GM12864 (cell line): ENCODE data around the gene COPS3.
A peak's percentile ranks its signal among the peaks of the same experiment; 100 is the strongest.

ENCODE experiments used
- DNase-seq: peaks from one replicate; pipeline ENCODE4 v3.0.0-alpha.2; 2011; ENCODE audit warnings: low read depth
- H3K4me3 ChIP-seq: 2 replicates; pipeline ENCODE4 v1.5.1; 2011; ENCODE audit warnings: mild to moderate bottlenecking, low read depth, low read length, control low read depth
- TF ChIP-seq, protein P1 (sequence below): IDR thresholded peaks from 2 replicates; pipeline ENCODE4 v1.5.1; 2011; ENCODE audit warnings: low read depth, mild to moderate bottlenecking, moderate library complexity, low read length, control low read depth, inconsistent platforms; ENCODE audit errors: missing control alignments

COPS3 gene

DNA sequence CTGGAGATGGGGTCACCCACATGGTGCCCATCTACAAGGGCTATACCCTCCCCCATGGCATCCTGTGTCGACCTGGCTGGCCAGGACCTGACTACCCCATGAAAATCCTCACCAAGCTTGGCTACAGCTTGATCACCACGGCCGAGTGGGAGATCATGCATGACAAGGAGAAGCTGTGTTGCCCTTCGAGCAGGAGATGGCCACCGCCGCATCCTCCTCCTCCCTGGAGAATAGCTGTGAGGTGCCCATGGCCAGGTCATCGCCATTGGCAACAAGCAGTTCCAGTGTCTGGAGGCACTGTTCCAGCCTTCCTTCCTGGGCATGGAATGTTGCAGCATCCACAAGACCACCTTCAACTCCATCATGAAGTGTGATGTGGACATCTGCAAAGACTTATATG lies 38.8 kb downstream of the COPS3 start:
- no peak overlapping the region for H3K4me3 ChIP-seq
- DNase-seq, result no peak
- TF ChIP-seq, protein P1, sequence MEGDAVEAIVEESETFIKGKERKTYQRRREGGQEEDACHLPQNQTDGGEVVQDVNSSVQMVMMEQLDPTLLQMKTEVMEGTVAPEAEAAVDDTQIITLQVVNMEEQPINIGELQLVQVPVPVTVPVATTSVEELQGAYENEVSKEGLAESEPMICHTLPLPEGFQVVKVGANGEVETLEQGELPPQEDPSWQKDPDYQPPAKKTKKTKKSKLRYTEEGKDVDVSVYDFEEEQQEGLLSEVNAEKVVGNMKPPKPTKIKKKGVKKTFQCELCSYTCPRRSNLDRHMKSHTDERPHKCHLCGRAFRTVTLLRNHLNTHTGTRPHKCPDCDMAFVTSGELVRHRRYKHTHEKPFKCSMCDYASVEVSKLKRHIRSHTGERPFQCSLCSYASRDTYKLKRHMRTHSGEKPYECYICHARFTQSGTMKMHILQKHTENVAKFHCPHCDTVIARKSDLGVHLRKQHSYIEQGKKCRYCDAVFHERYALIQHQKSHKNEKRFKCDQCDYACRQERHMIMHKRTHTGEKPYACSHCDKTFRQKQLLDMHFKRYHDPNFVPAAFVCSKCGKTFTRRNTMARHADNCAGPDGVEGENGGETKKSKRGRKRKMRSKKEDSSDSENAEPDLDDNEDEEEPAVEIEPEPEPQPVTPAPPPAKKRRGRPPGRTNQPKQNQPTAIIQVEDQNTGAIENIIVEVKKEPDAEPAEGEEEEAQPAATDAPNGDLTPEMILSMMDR, result no peak

DNA sequence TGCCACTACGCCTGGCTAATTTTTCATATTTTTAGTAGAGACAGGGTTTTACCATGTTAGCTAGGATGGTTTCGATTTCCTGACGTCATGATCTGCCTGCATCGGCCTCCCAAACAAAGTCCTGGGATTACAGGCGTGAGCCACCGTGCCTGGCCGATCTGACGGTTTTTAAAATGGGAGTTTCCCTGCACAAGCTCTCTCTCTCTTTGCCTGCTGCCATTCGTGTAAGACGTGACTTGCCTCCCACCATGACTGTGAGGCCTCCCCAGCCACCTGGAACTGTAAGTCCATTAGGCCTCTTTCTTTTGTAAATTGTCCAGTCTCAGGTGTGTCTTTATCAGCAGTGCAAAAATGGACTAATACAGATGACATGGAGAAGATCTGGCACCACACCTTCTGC lies 39.4 kb downstream of the COPS3 start:
- TF ChIP-seq, protein P1, result no peak
- DNase-seq, result no peak
- H3K4me3 ChIP-seq, result no peak overlapping the region

DNA sequence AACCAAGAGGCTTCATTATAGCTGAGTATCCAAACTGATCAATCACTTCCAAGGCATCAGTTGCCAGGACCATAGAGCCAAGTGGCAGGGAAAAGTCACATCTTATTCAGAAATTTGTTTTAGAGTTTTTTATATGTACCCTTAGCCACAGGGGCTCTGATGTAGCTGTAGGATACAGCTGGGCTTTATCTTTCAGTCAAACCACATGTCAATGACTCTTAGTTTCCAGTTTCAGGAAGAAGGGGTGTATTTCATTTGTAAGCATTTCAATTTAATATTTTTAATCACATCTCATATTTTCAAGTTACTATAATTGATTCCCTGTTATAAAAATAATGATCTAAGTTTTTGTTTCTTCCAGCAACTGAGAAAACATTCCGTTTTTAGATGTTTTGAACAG lies 41.2 kb downstream of the COPS3 start:
- no peak overlapping the region for H3K4me3 ChIP-seq
- TF ChIP-seq, protein P1, result no peak
- DNase-seq, result no peak

DNA sequence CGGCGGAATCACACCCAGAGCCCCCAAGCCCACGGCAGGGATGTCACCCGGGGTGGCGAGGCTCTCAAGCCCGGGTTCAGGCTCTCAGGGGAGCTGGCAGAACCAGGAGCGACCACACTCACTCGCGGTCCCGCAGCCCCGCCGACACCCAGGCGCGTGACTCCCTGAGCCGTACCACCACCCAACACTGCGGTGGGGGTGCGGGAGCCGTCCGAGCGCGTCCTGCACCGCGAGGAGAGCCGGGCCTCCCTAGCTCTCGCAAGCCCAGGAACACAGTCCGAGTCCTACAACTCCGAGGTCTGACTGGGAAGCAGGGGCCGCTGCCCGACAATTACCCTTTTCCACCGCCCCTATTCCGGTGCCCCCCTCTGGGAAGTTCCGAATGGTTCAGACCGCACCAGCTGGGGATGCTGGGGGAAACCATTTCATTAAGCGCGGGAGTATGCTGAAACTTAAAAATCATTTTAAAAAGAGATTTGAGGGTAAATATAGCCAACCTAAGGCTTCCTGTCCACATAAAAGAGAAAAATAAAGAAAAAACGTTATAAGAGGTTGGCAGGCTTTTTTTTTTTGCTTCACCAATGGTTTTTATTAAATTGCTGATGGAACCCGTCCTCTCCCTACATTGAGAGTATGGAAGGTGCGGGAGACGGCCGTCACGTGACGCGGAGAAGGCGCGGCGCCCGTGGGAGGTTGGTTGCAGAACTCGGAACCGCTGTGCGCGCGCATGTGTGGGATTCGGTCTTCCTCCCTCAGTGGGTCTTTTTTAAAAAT lies 43.8 kb downstream of the COPS3 start, which contains the start of gene FLCN:
FLCN (minus strand) TSS at position 143 of the 774 bp plus-strand sequence. CDS start 9,031 bp downstream, outside the sequence.
- peak; percentile 70 for DNase-seq
- H3K4me3 ChIP-seq, result peak within 1 kb of the TSS; percentile 54
- TF ChIP-seq, protein P1, result no peak

DNA sequence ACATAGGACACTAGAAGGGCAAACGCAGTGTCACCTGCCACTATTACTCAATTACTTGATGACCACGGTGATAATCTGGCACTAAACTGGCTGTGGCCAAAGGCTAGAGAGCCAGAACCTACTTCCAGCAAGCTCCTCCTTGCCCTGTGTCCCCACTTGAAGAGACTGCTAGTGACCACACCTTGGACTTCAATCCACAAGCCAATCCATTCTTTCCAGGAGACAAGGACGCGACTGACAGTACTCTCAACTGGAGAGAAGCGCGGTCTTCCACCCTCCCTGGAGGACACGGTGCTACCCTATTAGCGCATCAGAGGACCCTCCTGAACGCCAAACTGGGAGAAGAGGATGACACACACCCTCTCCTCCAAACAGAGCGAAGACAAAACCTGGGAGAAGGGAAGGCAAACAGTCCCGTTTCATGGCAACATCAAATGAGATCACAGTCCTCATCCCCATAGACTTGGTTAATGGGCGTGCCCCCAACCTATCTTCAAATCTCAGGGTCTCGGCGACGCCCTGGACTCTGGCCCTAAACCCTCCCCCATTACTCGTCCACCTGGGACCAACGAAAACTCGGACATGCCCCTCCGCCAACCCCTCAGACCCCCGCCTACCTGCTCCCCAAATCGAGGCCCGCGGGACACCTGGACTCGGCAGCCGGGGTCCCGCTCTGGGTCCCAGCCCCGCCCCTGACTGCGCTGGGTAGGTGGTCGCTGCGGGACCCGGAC lies 44.6 kb downstream of the COPS3 start:
- TF ChIP-seq, protein P1, result no peak
- peak overlapping the region; percentile 54 for H3K4me3 ChIP-seq
- DNase-seq, result no peak

DNA sequence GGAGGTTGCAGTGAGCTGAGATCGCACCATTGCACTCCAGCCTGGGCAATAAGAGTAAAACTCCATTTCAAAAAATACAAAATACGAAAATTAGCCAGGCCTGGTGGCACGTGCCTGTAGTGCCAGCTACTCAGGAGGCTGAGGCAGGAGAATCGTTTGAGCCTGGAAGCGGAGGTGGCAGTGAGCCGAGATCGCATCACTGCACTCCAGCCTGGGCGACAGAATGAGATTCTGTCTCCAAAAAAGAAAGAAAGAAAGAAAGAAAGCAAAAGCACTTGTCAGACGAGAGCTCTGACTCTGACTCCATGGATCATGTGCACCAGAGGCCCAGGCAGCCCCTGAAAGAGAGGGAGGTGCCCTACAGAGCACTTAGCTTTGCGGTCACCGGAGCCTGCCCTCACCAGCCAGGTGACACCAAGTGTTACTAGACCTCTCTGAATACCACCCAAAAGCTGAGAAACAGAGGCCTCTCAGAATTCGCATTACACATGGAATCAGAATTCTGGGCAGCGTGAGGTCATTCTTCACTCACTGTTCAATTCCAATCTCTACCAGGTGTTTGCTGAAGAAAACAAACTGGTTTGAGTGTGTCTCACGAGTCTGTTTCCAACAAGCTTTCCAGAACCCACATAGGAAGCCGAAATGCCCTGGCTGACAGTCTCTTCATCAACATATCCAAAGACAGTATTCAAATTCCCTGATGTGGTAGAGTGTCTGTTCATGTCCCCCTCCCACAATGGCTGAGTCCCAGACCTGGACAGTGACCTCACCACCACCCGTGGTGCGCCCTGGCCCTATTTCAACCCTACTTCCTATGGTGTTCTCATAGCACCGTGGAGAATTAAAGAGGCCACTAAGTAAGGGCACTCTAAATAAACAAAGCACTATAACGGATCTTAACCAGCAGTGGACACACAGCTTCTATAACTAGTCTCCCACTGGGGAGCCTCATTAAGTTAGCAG lies 45.6 kb downstream of the COPS3 start:
- peak overlapping the region; percentile 54 for H3K4me3 ChIP-seq
- TF ChIP-seq, protein P1, result no peak
- no peak for DNase-seq
